Left ventricle myocardium inferior (tissue), 1 donor: ENCODE data around the gene EHF. TPM values are rescaled to one million over a fixed set of nuclear protein-coding genes. Genes with fewer than 3 reads are reported as not detected.

Source experiments
- DNase-seq: peaks from one replicate; pipeline ENCODE4 v3.0.0-alpha.2; 2020
- H3K27ac ChIP-seq: fragments of 200-600 bp; replicated peaks from 2 replicates; pipeline ENCODE4 v1.8.0; 2021
- H3K27me3 ChIP-seq: fragments of 200-600 bp; 2 replicates; pipeline ENCODE4 v1.8.0; 2021; ENCODE audit warnings: low read depth
- H3K36me3 ChIP-seq: fragments of 200-600 bp; 2 replicates; pipeline ENCODE4 v1.8.0; 2021
- H3K4me1 ChIP-seq: fragments of 200-600 bp; 2 replicates; pipeline ENCODE4 v1.8.0; 2021
- H3K4me3 ChIP-seq: fragments of 200-600 bp; 2 replicates; pipeline ENCODE4 v1.8.0; 2021; ENCODE audit warnings: mild to moderate bottlenecking, moderate library complexity
- H3K9me3 ChIP-seq: fragments of 200-600 bp; replicated peaks from 2 replicates; pipeline ENCODE4 v1.8.0; 2021
- intact Hi-C: fragments of 100-400 bp; cut with micrococcal nuclease; formaldehyde crosslinking; loops from one replicate; pipeline ENCODE4 v1.11.0; 2022
- total RNA-seq: library from RNA; stranded (reverse); fragmentation: NEBNext Ultra II Directional; extraction: Animal tissue kit (Norgen Biotek cat#: 25700); gene quantifications from one replicate; pipeline ENCODE4 v1.2.1, GENCODE V29; 2021
- TF ChIP-seq, protein P1 (sequence below): fragments of 200-600 bp; IDR thresholded peaks from 2 replicates; pipeline ENCODE4 v1.8.0; 2021; ENCODE audit warnings: antibody characterized with exemption, mild to moderate bottlenecking, borderline replicate concordance
- donor health status: DM: no; HTN: yes; CAD: no; lungs with severe emphysema.

EHF gene
- total RNA-seq, 1 donor from 2014 or later, result 1.6 TPM

DNA sequence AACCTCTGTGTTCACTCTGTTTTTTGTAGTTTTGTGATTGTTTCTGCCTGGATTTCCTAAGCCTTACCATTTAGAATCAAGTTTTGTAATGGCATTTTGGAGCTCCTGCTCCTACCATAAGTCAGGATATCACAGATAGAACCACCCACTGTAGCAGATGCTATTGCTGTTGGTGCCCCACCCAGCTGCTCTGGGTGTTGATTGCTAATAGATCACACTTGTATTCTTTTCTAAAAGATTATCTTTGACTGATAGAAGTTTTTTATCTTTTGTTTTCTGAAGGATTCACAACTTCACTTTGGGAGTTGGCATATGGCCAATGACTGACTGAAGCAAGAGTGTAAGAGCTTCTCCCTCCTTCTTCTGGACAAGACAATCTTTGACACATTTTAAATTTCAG lies 76.0 kb downstream of the EHF start:
- Histone ChIP-seq H3K27ac (no peak overlapping the region), H3K27me3 (no peaks in the 10 kb centered on the region), H3K36me3 (no peaks in the 10 kb centered on the region), H3K4me1 (no peaks in the 10 kb centered on the region), H3K4me3 (no peak overlapping the region), H3K9me3 (peaks cover 20% of the 10 kb centered on the region)
- no peak for DNase-seq
- intact Hi-C loops, result no loop called here
- TF ChIP-seq, protein P1, sequence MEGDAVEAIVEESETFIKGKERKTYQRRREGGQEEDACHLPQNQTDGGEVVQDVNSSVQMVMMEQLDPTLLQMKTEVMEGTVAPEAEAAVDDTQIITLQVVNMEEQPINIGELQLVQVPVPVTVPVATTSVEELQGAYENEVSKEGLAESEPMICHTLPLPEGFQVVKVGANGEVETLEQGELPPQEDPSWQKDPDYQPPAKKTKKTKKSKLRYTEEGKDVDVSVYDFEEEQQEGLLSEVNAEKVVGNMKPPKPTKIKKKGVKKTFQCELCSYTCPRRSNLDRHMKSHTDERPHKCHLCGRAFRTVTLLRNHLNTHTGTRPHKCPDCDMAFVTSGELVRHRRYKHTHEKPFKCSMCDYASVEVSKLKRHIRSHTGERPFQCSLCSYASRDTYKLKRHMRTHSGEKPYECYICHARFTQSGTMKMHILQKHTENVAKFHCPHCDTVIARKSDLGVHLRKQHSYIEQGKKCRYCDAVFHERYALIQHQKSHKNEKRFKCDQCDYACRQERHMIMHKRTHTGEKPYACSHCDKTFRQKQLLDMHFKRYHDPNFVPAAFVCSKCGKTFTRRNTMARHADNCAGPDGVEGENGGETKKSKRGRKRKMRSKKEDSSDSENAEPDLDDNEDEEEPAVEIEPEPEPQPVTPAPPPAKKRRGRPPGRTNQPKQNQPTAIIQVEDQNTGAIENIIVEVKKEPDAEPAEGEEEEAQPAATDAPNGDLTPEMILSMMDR, result no peak

DNA sequence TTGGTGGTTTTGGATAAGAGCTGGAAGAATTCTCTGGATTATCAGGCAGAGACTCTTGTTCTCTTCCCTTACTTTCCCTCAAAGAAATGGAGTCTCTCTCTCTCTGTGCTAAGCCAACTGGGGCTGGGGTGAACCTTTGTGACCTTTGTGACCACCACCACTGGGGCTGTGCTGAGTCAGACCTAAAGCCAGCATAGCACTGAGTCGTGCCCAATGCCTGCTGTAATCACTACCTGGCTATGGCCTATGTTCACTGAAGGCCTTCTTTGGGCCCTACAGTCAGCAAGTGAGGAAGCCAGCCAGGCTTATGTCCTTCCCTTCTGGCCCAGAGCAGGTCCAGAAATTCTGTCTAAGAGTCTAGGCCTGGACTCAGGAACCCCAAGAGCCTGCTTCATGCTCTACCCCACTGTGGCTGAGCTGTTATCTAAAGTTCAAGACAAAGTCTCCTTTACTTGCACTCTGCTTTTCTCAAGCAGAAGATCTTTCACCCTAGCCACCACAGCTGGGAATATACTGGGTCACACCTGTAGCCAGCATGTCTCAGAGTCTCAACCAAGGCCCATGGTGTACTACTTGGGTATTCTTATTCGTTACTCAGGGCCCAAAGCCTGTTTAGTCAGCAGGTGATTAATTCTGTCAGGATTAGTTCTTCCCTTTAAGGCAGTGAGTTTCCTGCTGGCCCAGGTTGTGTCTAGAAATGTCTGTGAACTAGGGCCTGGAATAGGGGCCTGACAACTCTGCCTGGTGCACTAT lies 86.0 kb downstream of the EHF start:
- H3K36me3 ChIP-seq, result no peaks in the 10 kb centered on the region
- no peaks in the 10 kb centered on the region for H3K27me3 ChIP-seq
- no peak for DNase-seq
- peaks cover 38% of the 10 kb centered on the region for H3K9me3 ChIP-seq
- H3K4me1 ChIP-seq, result no peaks in the 10 kb centered on the region
- no peak overlapping the region for H3K4me3 ChIP-seq
- H3K27ac ChIP-seq, result no peak overlapping the region
- TF ChIP-seq, protein P1, result no peak
- intact Hi-C loops, result no loop called here

DNA sequence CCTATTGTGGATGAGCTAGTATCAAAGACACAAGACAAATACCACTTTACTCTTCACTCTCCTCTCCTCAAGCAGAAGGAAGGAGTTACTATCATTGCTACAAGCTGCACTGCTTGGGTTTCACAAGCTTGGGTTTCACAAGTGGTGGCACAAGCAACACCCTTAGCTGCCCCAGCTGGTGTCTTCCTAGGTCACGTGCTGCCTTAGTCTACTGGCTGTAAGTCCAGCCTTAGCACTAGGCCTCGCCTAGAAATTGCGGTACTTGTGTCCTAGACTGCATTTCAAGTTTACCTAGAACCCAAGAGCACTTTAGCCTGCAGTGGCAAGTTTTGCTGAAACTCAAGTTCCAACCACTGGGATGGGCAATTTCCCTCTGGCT lies 86.6 kb downstream of the EHF start:
- intact Hi-C loops, result no loop called here
- Histone ChIP-seq H3K27me3 (no peaks in the 10 kb centered on the region), H3K4me1 (no peaks in the 10 kb centered on the region), H3K4me3 (no peak overlapping the region), H3K36me3 (no peaks in the 10 kb centered on the region), H3K27ac (no peak overlapping the region), H3K9me3 (peaks cover 38% of the 10 kb centered on the region)
- TF ChIP-seq, protein P1, result no peak
- no peak for DNase-seq

Other genes starting within 250 kb of the EHF start
- 126 TPM for gene CAT, start 182.2 kb upstream of the EHF start, total RNA-seq
- not detected for gene ELF5, start 107.3 kb upstream of the EHF start, total RNA-seq